Activated effector memory CD4-positive, alpha-beta T cell treated with Interleukin-2 at 50 U/mL for 16 hours (primary cell): ENCODE measurements around the gene PFKL.
"Not testable (repeated sequence)": the region's sequence is repeated elsewhere in the genome, so short reads cannot be mapped to it uniquely, and the experiment has no call there.

Experiments
- DNase-seq: peaks from one replicate; pipeline ENCODE4 v3.0.0-alpha.2; 2020

PFKL gene

GRCh38 chr21:44279354-44280260 lies 20.2 kb upstream of the PFKL start:
- DNase-seq = no peak

- no peak for DNase-seq
These were observed 18.1 kb upstream of the PFKL start for GRCh38 chr21:44281801-44282200.

GRCh38 chr21:44282370-44282769 lies 17.5 kb upstream of the PFKL start:
- no peak for DNase-seq

- not testable (repeated sequence) for DNase-seq
These were observed 16.6 kb upstream of the PFKL start for GRCh38 chr21:44283211-44283785.

GRCh38 chr21:44283948-44284347 lies 15.9 kb upstream of the PFKL start:
- no peak for DNase-seq

GRCh38 chr21:44285138-44285992 lies 14.5 kb upstream of the PFKL start, which contains the start of gene AIRE:
Gene AIRE, plus strand, starts transcription at chr21:44285876. Its CDS starts 131 bp downstream, at chr21:44286007.
- DNase-seq = no peak

GRCh38 chr21:44286086-44286715 lies 13.7 kb upstream of the PFKL start:
- no peak for DNase-seq

GRCh38 chr21:44286716-44287632 lies 12.9 kb upstream of the PFKL start:
- no peak for DNase-seq

GRCh38 chr21:44288251-44289110 lies 11.4 kb upstream of the PFKL start:
- no peak for DNase-seq

- DNase-seq = no peak
These were observed 10.4 kb upstream of the PFKL start for GRCh38 chr21:44289381-44290010.

GRCh38 chr21:44290327-44291077 lies 9.4 kb upstream of the PFKL start:
- no peak for DNase-seq

GRCh38 chr21:44291078-44291935 lies 8.5 kb upstream of the PFKL start:
- no peak for DNase-seq

GRCh38 chr21:44291936-44292811 lies 7.7 kb upstream of the PFKL start:
- DNase-seq = no peak

GRCh38 chr21:44292812-44293195 lies 7.0 kb upstream of the PFKL start:
- no peak for DNase-seq

GRCh38 chr21:44293551-44294231 lies 6.2 kb upstream of the PFKL start:
- peak; percentile 29 for DNase-seq

- no peak for DNase-seq
These were observed 5.3 kb upstream of the PFKL start for GRCh38 chr21:44294391-44295162.
